Panc1 (cell line): ENCODE results near the gene ANKRD29.

Experiments used
- POLR2AphosphoS5 ChIP-seq: IDR thresholded peaks from 2 replicates; pipeline ENCODE4 v1.6.1; 2012; ENCODE audit warnings: mild to moderate bottlenecking, low read depth, low read length, moderate library complexity
- TF ChIP-seq, protein P1 (sequence below): fragments of 450-650 bp; IDR thresholded peaks from 2 replicates; pipeline ENCODE4 v1.5.1; 2017; ENCODE audit warnings: mild to moderate bottlenecking

DNA sequence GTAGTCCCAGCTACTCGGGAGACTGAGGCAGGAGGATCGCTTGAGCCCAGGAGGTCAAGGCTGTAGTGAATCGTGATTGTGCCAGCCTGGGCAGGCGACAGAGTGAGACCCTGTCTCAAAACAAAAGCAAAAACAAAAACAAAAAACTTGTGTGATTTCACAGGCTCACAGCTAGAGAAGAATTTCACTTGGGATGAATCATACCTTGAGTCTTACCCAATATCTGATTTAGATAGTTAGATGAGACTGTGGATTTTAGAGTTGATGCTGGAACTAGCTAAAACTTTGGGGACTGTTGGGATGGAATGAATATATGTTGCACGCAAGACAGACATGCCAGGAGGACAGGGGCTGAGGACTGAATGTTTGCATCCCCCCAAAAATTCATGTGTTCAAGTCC, 4.4 kb downstream of the ANKRD29 start:
- TF ChIP-seq, protein P1, sequence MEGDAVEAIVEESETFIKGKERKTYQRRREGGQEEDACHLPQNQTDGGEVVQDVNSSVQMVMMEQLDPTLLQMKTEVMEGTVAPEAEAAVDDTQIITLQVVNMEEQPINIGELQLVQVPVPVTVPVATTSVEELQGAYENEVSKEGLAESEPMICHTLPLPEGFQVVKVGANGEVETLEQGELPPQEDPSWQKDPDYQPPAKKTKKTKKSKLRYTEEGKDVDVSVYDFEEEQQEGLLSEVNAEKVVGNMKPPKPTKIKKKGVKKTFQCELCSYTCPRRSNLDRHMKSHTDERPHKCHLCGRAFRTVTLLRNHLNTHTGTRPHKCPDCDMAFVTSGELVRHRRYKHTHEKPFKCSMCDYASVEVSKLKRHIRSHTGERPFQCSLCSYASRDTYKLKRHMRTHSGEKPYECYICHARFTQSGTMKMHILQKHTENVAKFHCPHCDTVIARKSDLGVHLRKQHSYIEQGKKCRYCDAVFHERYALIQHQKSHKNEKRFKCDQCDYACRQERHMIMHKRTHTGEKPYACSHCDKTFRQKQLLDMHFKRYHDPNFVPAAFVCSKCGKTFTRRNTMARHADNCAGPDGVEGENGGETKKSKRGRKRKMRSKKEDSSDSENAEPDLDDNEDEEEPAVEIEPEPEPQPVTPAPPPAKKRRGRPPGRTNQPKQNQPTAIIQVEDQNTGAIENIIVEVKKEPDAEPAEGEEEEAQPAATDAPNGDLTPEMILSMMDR: no peak
- TF ChIP-seq POLR2AphosphoS5: no peak
